Osteocyte (in vitro differentiated cells): ENCODE data around the gene GLOD4. TPM values are rescaled to one million over a fixed set of nuclear protein-coding genes. Genes with fewer than 3 reads are reported as not detected.

Experiments used
- DNase-seq: peaks from one replicate; pipeline ENCODE4 v3.0.0; 2021; ENCODE audit warnings: mixed read lengths; ENCODE audit not compliant: unreplicated experiment; ENCODE audit errors: extremely low spot score
- H3K27ac Mint-ChIP-seq: one replicate; pipeline ENCODE4 v1.8.0; 2021; ENCODE audit warnings: mild to moderate bottlenecking, mixed read lengths; ENCODE audit not compliant: unreplicated experiment
- H3K27me3 Mint-ChIP-seq: one replicate; pipeline ENCODE4 v1.8.0; 2021; ENCODE audit warnings: mixed read lengths; ENCODE audit not compliant: unreplicated experiment
- H3K36me3 Mint-ChIP-seq: one replicate; pipeline ENCODE4 v1.8.0; 2021; ENCODE audit warnings: mixed read lengths; ENCODE audit not compliant: unreplicated experiment
- H3K4me1 Mint-ChIP-seq: one replicate; pipeline ENCODE4 v1.8.0; 2021; ENCODE audit warnings: mixed read lengths; ENCODE audit not compliant: unreplicated experiment
- H3K4me3 Mint-ChIP-seq: one replicate; pipeline ENCODE4 v1.8.0; 2021; ENCODE audit warnings: mild to moderate bottlenecking, moderate library complexity, mixed read lengths; ENCODE audit not compliant: unreplicated experiment
- H3K9me3 Mint-ChIP-seq: one replicate; pipeline ENCODE4 v1.8.0; 2021; ENCODE audit warnings: mixed read lengths; ENCODE audit not compliant: unreplicated experiment
- CTCF ChIP-seq: fragments of 200-600 bp; sonication (generic); IDR thresholded peaks from 2 replicates; pipeline ENCODE4 v1.5.0; 2021; ENCODE audit warnings: antibody characterized with exemption, mild to moderate bottlenecking, moderate library complexity
- total RNA-seq: library from RNA; stranded (reverse); gene quantifications from 2 replicates; pipeline ENCODE4 v1.2.1, GENCODE V29; 2021

The GLOD4 gene
- total RNA-seq, 1 donor from 2014 or later: 63.4 TPM

DNA sequence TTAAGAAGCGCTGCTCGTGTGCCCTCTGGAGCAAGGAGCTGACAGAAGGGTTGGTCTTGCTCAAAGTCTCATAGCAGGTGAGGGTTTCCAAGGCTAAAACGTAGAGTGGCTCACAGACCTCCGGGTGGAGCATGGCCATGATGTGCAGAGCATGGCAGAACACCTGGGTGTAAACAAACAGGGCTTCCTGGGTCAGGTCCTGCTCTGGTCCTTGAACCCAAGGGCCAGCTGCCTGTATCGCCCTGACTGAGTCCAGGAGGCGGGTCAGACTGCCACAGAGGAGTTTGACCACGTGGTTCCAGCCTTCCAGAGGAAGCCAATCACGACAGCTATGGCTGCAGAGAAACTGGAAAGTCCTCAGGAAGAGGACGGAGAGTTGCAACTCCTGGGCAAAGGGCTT, 37.1 kb downstream of the GLOD4 start:
- H3K27ac Mint-ChIP-seq: no peak overlapping the region
- peaks cover 41% of the 10 kb centered on the region for H3K36me3 Mint-ChIP-seq
- H3K4me3 Mint-ChIP-seq: no peak overlapping the region
- no peak for TF ChIP-seq CTCF
- DNase-seq: no peak
- no peaks in the 10 kb centered on the region for H3K9me3 Mint-ChIP-seq
- H3K4me1 Mint-ChIP-seq: no peaks in the 10 kb centered on the region
- no peaks in the 10 kb centered on the region for H3K27me3 Mint-ChIP-seq

- Mint-ChIP-seq H3K27me3 (no peaks in the 10 kb centered on the region), H3K4me3 (no peak overlapping the region), H3K9me3 (no peaks in the 10 kb centered on the region), H3K4me1 (no peaks in the 10 kb centered on the region), H3K27ac (no peak overlapping the region), H3K36me3 (peaks cover 38% of the 10 kb centered on the region)
- no peak for TF ChIP-seq CTCF
- DNase-seq: no peak
These were observed 38.9 kb downstream of the GLOD4 start for GRCh38 chr17:743139-743538.

GRCh38 chr17:742147-742793, 39.8 kb downstream of the GLOD4 start:
- no peaks in the 10 kb centered on the region for H3K4me1 Mint-ChIP-seq
- TF ChIP-seq CTCF: no peak
- no peaks in the 10 kb centered on the region for H3K9me3 Mint-ChIP-seq
- H3K27ac Mint-ChIP-seq: no peak overlapping the region
- H3K4me3 Mint-ChIP-seq: no peak overlapping the region
- no peak for DNase-seq
- H3K36me3 Mint-ChIP-seq: peaks cover 38% of the 10 kb centered on the region
- no peaks in the 10 kb centered on the region for H3K27me3 Mint-ChIP-seq

GRCh38 chr17:740240-741017, 41.7 kb downstream of the GLOD4 start:
- Mint-ChIP-seq H3K9me3 (no peaks in the 10 kb centered on the region), H3K36me3 (peaks cover 35% of the 10 kb centered on the region), H3K27ac (peak overlapping the region; percentile 31), H3K4me1 (no peaks in the 10 kb centered on the region), H3K4me3 (no peak overlapping the region), H3K27me3 (no peaks in the 10 kb centered on the region)
- no peak for DNase-seq
- TF ChIP-seq CTCF: no peak

DNA sequence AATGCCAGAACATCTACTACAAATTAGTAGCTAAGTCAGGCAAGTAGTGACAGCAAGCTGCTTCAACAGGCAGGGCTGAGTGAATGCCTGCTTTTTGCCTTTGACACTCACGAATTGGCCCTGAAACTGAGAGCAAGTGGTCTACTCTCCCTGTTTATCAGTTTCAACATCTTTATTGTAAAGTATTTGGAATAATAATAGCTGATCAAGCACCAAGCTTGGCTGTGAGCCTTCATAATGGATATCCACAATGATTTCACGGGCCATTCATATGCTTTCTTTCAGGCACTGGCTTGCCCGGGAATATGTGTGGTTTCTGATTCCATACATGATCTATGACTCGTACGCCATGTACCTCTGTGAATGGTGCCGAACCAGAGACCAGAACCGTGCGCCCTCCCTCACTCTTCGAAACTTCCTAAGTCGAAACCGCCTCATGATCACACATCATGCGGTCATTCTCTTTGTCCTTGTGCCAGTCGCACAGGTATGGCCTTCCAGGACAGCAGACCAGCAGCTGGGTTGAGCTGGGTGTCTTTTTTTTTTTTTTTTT, 44.4 kb downstream of the GLOD4 start:
- Mint-ChIP-seq H3K36me3 (peaks cover 25% of the 10 kb centered on the region), H3K27me3 (no peaks in the 10 kb centered on the region), H3K9me3 (no peaks in the 10 kb centered on the region), H3K4me3 (no peak overlapping the region), H3K4me1 (peaks cover 13% of the 10 kb centered on the region), H3K27ac (no peak overlapping the region)
- no peak for DNase-seq
- no peak for TF ChIP-seq CTCF
